EH (cell line): Measurements from ENCODE around the gene PLIN5.
A peak's percentile ranks its signal among the peaks of the same experiment; 100 is the strongest.

Experiments
- DNase-seq: peaks from one replicate; pipeline ENCODE4 v3.0.0-alpha.2; 2015; ENCODE audit warnings: low read depth

PLIN5 gene

GRCh38 chr19:4534836-4535658 lies at the start of gene PLIN5:
Gene PLIN5, minus strand, starts transcription at chr19:4535224. Its CDS starts 1,150 bp downstream, at chr19:4534074.
- peak; percentile 44 for DNase-seq

- peak; percentile 38 for DNase-seq
These were observed 49.1 kb upstream of the PLIN5 start for GRCh38 chr19:4583961-4584669.

- DNase-seq: peak; percentile 23
These were observed 48.2 kb upstream of the PLIN5 start for GRCh38 chr19:4582980-4583842.

GRCh38 chr19:4581666-4582553 lies 46.9 kb upstream of the PLIN5 start:
- DNase-seq: peak; percentile 41

GRCh38 chr19:4580961-4581665 lies 46.1 kb upstream of the PLIN5 start:
- DNase-seq: no peak

- no peak for DNase-seq
These were observed 45.2 kb upstream of the PLIN5 start for GRCh38 chr19:4580021-4580901.

GRCh38 chr19:4579389-4579788 lies 44.4 kb upstream of the PLIN5 start:
- DNase-seq: no peak

GRCh38 chr19:4578552-4579248 lies 43.7 kb upstream of the PLIN5 start:
- DNase-seq: no peak

- peak; percentile 40 for DNase-seq
These were observed 42.2 kb upstream of the PLIN5 start for GRCh38 chr19:4577020-4577782.

- DNase-seq: peak; percentile 55
These were observed 41.3 kb upstream of the PLIN5 start for GRCh38 chr19:4576016-4576933.

GRCh38 chr19:4575267-4576015 lies 40.4 kb upstream of the PLIN5 start:
- DNase-seq: peak; percentile 94

- no peak for DNase-seq
These were observed 38.7 kb upstream of the PLIN5 start for GRCh38 chr19:4573682-4574081.

- no peak for DNase-seq
These were observed 36.4 kb upstream of the PLIN5 start for GRCh38 chr19:4571305-4571917.

GRCh38 chr19:4570916-4571304 lies 35.9 kb upstream of the PLIN5 start:
- DNase-seq: no peak

- no peak for DNase-seq
These were observed 35.4 kb upstream of the PLIN5 start for GRCh38 chr19:4570402-4570801.

GRCh38 chr19:4568886-4569285 lies 33.9 kb upstream of the PLIN5 start:
- no peak for DNase-seq
